Fibroblast of skin of left quadriceps (primary cell): ENCODE results near the gene MTIF3.

ENCODE experiments used
- DNase-seq, 2 experiments: peaks; one replicate each; pipeline ENCODE4 v3.0.0-alpha.2; 2013; ENCODE audit warnings: low read depth in 2 of 2

Gene MTIF3

GRCh38 chr13:27449936-27450828 is at the start of gene MTIF3:
Gene MTIF3, minus strand, starts transcription at chr13:27450564. Its CDS starts 10,116 bp downstream, at chr13:27440448.
- DNase-seq: peak; percentile 79

- DNase-seq: no peak
Measured at GRCh38 chr13:27497563-27498230, 47.3 kb upstream of the MTIF3 start.

GRCh38 chr13:27496536-27497273 is 46.3 kb upstream of the MTIF3 start:
- DNase-seq: no peak

GRCh38 chr13:27496006-27496405 is 45.6 kb upstream of the MTIF3 start:
- DNase-seq: no peak

- no peak for DNase-seq
Measured at GRCh38 chr13:27495551-27495950, 45.2 kb upstream of the MTIF3 start.

GRCh38 chr13:27493981-27494380 is 43.6 kb upstream of the MTIF3 start:
- DNase-seq: peak in 1 of 2 experiments; percentile 17

- no peak for DNase-seq
Measured at GRCh38 chr13:27489456-27489855, 39.1 kb upstream of the MTIF3 start.

- no peak for DNase-seq
Measured at GRCh38 chr13:27487776-27488175, 37.4 kb upstream of the MTIF3 start.

GRCh38 chr13:27483421-27483820 is 33.1 kb upstream of the MTIF3 start:
- no peak for DNase-seq

- no peak for DNase-seq
Measured at GRCh38 chr13:27482983-27483382, 32.6 kb upstream of the MTIF3 start.

GRCh38 chr13:27481766-27482165 is 31.4 kb upstream of the MTIF3 start:
- no peak for DNase-seq

GRCh38 chr13:27476943-27477703 is 26.8 kb upstream of the MTIF3 start:
- no peak for DNase-seq

GRCh38 chr13:27474751-27475268 is 24.4 kb upstream of the MTIF3 start:
- no peak for DNase-seq

- no peak for DNase-seq
Measured at GRCh38 chr13:27472941-27473340, 22.6 kb upstream of the MTIF3 start.

- DNase-seq: no peak
Measured at GRCh38 chr13:27472441-27472840, 22.1 kb upstream of the MTIF3 start.

- DNase-seq: no peak
Measured at GRCh38 chr13:27470075-27470820, 19.9 kb upstream of the MTIF3 start.

GRCh38 chr13:27466513-27466912 is 16.1 kb upstream of the MTIF3 start:
- DNase-seq: no peak

GRCh38 chr13:27465611-27466010 is 15.2 kb upstream of the MTIF3 start:
- DNase-seq: no peak

GRCh38 chr13:27463500-27463899 is 13.1 kb upstream of the MTIF3 start:
- DNase-seq: no peak

GRCh38 chr13:27461940-27462584 is 11.7 kb upstream of the MTIF3 start:
- DNase-seq: no peak
